Gastroesophageal sphincter (tissue), 4 donors: ENCODE data around the gene CLDN22. TPM values are rescaled to one million over a fixed set of nuclear protein-coding genes. Genes with fewer than 3 reads are reported as not detected.

Source experiments
- ATAC-seq: fragments of 150-250 bp; one replicate; pipeline ENCODE4 v1.9.1; 2016; ENCODE audit warnings: mild to moderate bottlenecking, moderate library complexity
- H3K27ac ChIP-seq, 4 donors: fragments of 200-600 bp; sonication (generic) in 3 of 4; 1 replicate in 3 of 4; 2 replicates in 1 of 4; pipeline ENCODE4 v1.5.1; 2016 to 2019
- H3K27me3 ChIP-seq: fragments of 200-600 bp; sonication (generic); one replicate; pipeline ENCODE4 v1.5.1; 2019
- H3K36me3 ChIP-seq, 2 donors: fragments of 200-600 bp; sonication (generic); one replicate each; pipeline ENCODE4 v1.5.1; 2019; ENCODE audit warnings: control low read depth in 1 of 2
- H3K4me1 ChIP-seq, 3 donors: fragments of 200-600 bp; sonication (generic); 1 replicate in 2 of 3; 2 replicates in 1 of 3; pipeline ENCODE4 v1.5.1; 2016 to 2019; ENCODE audit warnings: control low read depth in 2 of 3
- H3K4me3 ChIP-seq, 2 donors: fragments of 200-600 bp; sonication (generic); one replicate each; pipeline ENCODE4 v1.5.1; 2019; ENCODE audit warnings: mild to moderate bottlenecking in 1 of 2, moderate library complexity in 1 of 2
- H3K9me3 ChIP-seq, 3 donors: fragments of 200-600 bp; sonication (generic); one replicate each; pipeline ENCODE4 v1.5.1; 2017 to 2019; ENCODE audit warnings: control low read depth in 2 of 3
- EP300 ChIP-seq: sonication (generic); formaldehyde crosslinking; IDR thresholded peaks from one replicate; pipeline ENCODE4 v1.6.1; 2017; ENCODE audit warnings: antibody characterized with exemption, mild to moderate bottlenecking
- POLR2A ChIP-seq, 2 donors: fragments of 450-650 bp; IDR thresholded peaks; one replicate each; pipeline ENCODE4 v1.6.1; 2017; ENCODE audit warnings: antibody characterized with exemption in 2 of 2, mild to moderate bottlenecking in 2 of 2, moderate library complexity in 1 of 2
- POLR2AphosphoS5 ChIP-seq: sonication (generic); formaldehyde crosslinking; IDR thresholded peaks from one replicate; pipeline ENCODE4 v1.6.1; 2017; ENCODE audit warnings: antibody characterized with exemption
- WGBS, 2 donors: methylation state at CpG; one replicate each; pipeline ENCODE4 v1.1.5; 2018; ENCODE audit warnings: low coverage in 1 of 2; 5-methylcytosine and 5-hydroxymethylcytosine counted together
- total RNA-seq, 4 donors: library from RNA; depleted of rRNA; stranded (reverse); fragments of >200 nt; gene quantifications; one replicate each; pipeline ENCODE4 v1.1.0, GENCODE V29; 2016
- TF ChIP-seq, protein P1 (sequence below), 4 experiments: fragments of 200-600 bp in 2 of 4; fragments of 450-650 bp in 2 of 4; sonication (generic) in 1 of 4; IDR thresholded peaks; one replicate each; pipeline ENCODE4 v1.5.1; 2017 to 2019; ENCODE audit warnings: antibody characterized with exemption in 4 of 4, mild to moderate bottlenecking in 2 of 4, moderate library complexity in 2 of 4

The CLDN22 gene
- total RNA-seq, 4 donors from 2014 or later: 1.4 TPM; not detected in 3

DNA sequence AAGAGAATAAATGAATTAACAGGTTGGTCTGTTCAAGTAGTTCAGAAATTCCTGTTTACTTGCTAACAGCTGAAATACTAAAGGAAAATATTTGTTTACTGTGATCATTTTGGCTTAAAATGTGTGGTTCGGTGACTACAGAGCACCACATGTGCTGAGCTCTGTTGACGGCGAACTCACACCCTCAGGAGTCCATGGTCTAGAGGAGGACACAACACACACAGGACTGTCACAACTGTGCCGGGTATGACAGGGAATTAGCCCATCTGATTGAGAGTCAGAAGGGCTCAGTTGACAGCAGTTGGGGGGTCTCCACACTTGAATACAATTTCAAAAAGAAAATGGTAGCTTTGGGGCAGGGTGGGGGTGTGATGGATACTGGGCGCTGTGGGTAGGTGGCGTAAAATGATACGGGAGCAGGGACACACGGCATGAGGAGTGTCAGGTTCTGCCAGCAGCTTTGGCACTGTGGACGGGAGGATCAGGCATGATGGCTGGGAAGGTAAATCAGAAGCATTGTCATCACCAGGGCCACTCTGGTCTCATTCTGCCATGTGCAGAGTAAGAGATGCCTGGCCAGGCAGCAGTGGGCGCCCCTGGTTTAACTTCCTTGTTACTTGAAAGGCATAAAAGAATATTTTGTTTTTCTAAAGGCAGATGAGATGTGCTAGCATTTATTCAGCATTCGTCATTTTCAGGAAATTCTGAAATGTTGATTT lies 33.3 kb downstream of the CLDN22 start:
- no peak for ATAC-seq
- Histone ChIP-seq H3K27me3 (no peaks in the 10 kb centered on the region), H3K4me1 (no peaks in the 10 kb centered on the region), H3K4me3 (no peak overlapping the region), H3K36me3 (peaks cover 5 to 99% of the 10 kb centered on the region in 2 donors), H3K9me3 (no peaks in the 10 kb centered on the region), H3K27ac (no peak overlapping the region)
- TF ChIP-seq EP300 (no peak), POLR2A (IDR thresholded peaks at IDR 0.05) (no peak), POLR2AphosphoS5 (no peak)
- TF ChIP-seq, protein P1, sequence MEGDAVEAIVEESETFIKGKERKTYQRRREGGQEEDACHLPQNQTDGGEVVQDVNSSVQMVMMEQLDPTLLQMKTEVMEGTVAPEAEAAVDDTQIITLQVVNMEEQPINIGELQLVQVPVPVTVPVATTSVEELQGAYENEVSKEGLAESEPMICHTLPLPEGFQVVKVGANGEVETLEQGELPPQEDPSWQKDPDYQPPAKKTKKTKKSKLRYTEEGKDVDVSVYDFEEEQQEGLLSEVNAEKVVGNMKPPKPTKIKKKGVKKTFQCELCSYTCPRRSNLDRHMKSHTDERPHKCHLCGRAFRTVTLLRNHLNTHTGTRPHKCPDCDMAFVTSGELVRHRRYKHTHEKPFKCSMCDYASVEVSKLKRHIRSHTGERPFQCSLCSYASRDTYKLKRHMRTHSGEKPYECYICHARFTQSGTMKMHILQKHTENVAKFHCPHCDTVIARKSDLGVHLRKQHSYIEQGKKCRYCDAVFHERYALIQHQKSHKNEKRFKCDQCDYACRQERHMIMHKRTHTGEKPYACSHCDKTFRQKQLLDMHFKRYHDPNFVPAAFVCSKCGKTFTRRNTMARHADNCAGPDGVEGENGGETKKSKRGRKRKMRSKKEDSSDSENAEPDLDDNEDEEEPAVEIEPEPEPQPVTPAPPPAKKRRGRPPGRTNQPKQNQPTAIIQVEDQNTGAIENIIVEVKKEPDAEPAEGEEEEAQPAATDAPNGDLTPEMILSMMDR (IDR thresholded peaks at IDR 0.05): no peak
- 92 to 96% methylated on average over 4 to 11 of the region's 11 CpGs for WGBS, 2 donors

DNA sequence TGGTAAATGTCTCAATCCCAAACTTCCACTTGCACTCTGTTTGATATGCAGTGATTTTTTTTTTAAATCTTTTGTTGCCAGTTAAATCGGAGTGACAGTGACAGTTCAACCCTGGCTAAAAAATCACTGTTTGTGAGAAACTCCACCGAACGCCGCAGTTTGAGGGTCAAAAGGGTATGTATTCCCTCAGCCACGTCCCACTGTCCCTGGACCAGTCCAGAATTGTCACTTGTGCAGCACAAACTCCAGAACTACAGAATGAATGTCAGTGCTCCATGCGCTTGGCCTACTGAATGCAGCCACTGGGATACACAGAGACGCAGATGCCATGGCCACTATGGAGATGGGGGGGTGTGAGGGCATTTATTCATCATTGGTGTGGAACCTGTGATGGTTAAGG lies 34.2 kb downstream of the CLDN22 start:
- WGBS, 2 donors: 87 to 91% methylated on average over 4 to 5 of the region's 7 CpGs

DNA sequence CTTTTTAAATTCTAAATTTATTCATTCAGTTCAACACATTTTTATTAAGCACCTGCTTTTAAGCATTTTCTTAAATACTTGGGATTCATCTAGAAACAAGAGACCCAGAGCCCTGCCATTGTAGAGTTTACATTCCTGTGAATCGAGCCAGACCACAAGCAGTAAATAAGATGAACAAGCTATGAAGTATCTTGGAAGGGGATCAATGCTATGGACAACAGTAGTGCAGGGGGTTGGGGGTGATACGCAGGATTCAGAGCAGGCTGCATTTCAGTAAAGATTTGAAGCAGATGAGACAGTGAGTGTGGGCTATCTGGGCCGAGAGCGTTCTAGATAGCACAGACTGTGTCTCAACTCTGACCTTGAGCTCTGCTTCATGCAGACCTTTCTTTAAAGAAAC lies 35.1 kb downstream of the CLDN22 start:
- WGBS, 2 donors: 67 to 79% methylated on average over 4 of the region's 4 CpGs
- Histone ChIP-seq H3K36me3 (peaks cover 5 to 100% of the 10 kb centered on the region in 2 donors), H3K4me1 (no peaks in the 10 kb centered on the region), H3K27ac (no peak overlapping the region), H3K9me3 (no peaks in the 10 kb centered on the region), H3K27me3 (no peaks in the 10 kb centered on the region), H3K4me3 (no peak overlapping the region)
- TF ChIP-seq EP300: no peak
- no peak for TF ChIP-seq POLR2AphosphoS5
- TF ChIP-seq, protein P1 (IDR thresholded peaks at IDR 0.05): no peak
- ATAC-seq: no peak

More for the DNA sequence above, 34.2 kb downstream of the CLDN22 start:
- H3K4me3 ChIP-seq: no peak overlapping the region
- TF ChIP-seq POLR2AphosphoS5 (no peak), POLR2A (IDR thresholded peaks at IDR 0.05) (no peak), EP300 (no peak)
- TF ChIP-seq, protein P1 (IDR thresholded peaks at IDR 0.05): no peak
- no peaks in the 10 kb centered on the region for H3K27me3 ChIP-seq
- peaks cover 5 to 100% of the 10 kb centered on the region in 2 donors for H3K36me3 ChIP-seq
- no peaks in the 10 kb centered on the region for H3K4me1 ChIP-seq
- no peak overlapping the region for H3K27ac ChIP-seq
- no peaks in the 10 kb centered on the region for H3K9me3 ChIP-seq
- ATAC-seq: no peak

DNA sequence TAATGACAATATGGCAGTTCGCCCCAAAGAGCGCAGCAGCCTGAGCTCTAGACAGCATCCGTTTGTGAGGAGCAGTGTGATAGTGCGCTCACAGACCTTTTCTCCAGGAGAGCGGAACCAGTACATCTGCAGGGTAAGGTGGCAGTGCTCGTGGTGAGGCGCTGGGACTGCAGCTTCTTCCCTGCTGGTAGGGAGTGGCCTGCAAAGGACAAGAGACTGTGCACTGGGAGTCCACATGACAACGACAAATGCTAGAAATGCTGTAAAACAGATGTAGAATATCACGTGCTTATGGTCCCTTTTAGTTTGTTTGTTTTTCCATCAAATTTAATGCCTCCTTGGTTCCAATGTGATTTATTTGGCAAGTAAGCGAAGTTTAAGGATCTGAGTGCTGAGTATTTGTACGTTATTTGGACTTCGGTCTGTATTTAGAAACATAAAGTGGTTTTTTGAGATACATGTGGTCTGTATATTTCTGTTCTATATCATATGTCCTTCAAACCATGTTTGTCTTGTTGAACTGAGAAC lies 35.8 kb downstream of the CLDN22 start:
- no peaks in the 10 kb centered on the region for H3K9me3 ChIP-seq
- no peak overlapping the region for H3K4me3 ChIP-seq
- 66 to 78% methylated on average over 5 to 10 of the region's 12 CpGs for WGBS, 2 donors
- TF ChIP-seq POLR2A (IDR thresholded peaks at IDR 0.05) (no peak), EP300 (no peak), POLR2AphosphoS5 (no peak)
- TF ChIP-seq, protein P1 (IDR thresholded peaks at IDR 0.05): no peak
- no peaks in the 10 kb centered on the region for H3K27me3 ChIP-seq
- no peak for ATAC-seq
- H3K4me1 ChIP-seq: no peaks in the 10 kb centered on the region
- H3K27ac ChIP-seq: no peak overlapping the region
- H3K36me3 ChIP-seq: peaks cover 2 to 95% of the 10 kb centered on the region in 2 donors

DNA sequence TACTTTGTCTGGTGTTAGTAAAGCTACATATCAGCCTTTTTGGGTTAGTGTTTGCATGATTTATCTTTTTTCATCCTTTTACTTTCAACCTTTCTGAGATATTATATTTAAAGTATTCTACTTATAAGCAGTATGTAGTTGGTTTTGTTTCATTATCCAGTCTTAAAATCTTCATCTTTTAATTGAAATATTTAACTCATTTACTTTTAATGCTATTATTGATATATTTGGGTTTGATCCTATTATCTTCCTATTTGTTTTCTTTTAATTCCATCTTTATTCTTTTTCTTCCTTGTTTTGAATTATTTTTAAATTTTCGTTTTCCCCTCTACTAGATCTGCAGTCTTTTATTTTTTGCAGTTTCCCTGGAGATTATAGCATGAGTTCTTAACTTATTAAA lies 44.0 kb downstream of the CLDN22 start:
- no peak overlapping the region for H3K27ac ChIP-seq
- peaks cover 0 to 28% (median 0%) of the 10 kb centered on the region in 3 donors for H3K9me3 ChIP-seq
- ATAC-seq: no peak
- H3K4me1 ChIP-seq: no peaks in the 10 kb centered on the region
- no peaks in the 10 kb centered on the region for H3K27me3 ChIP-seq
- no peak overlapping the region for H3K4me3 ChIP-seq
- TF ChIP-seq POLR2A (IDR thresholded peaks at IDR 0.05) (no peak), POLR2AphosphoS5 (no peak), EP300 (no peak)
- TF ChIP-seq, protein P1 (IDR thresholded peaks at IDR 0.05): no peak
- H3K36me3 ChIP-seq: peaks cover 0 to 69% of the 10 kb centered on the region in 2 donors
- 71 to 83% methylated on average over 1 of the region's 1 CpG for WGBS, 2 donors
